Aorta (tissue), 5 donors: ENCODE data around the gene MRC2. TPM values are rescaled to one million over a fixed set of nuclear protein-coding genes. Genes with fewer than 3 reads are reported as not detected.

Experiments used
- ATAC-seq: fragments of 200-7000 bp; cut with Tn5 transposase; one replicate; pipeline ENCODE4 v1.9.1; 2022; ENCODE audit warnings: moderate library complexity; ENCODE audit not compliant: low FRiP score
- DNase-seq, 2 donors: peaks; one replicate each; pipeline ENCODE4 v3.0.0-alpha.2; 2020
- H3K27ac ChIP-seq, 2 donors: one replicate each; pipeline ENCODE4 v1.5.1; 2013; ENCODE audit warnings: low read length in 2 of 2, mild to moderate bottlenecking in 2 of 2, moderate library complexity in 2 of 2, control low read depth in 1 of 2, inconsistent platforms in 1 of 2, low read depth in 1 of 2
- H3K27me3 ChIP-seq, 2 donors: one replicate each; pipeline ENCODE4 v1.6.1; 2013; ENCODE audit warnings: control low read depth in 1 of 2, low read length in 1 of 2, mild to moderate bottlenecking in 1 of 2, moderate library complexity in 1 of 2; ENCODE audit not compliant: insufficient read depth in 2 of 2, control insufficient read depth in 1 of 2
- H3K36me3 ChIP-seq, 2 donors: one replicate each; pipeline ENCODE4 v1.6.1; 2013; ENCODE audit warnings: control low read depth in 1 of 2, low read length in 1 of 2, mild to moderate bottlenecking in 1 of 2; ENCODE audit not compliant: insufficient read depth in 2 of 2, control insufficient read depth in 1 of 2
- H3K4me1 ChIP-seq, 2 donors: one replicate each; pipeline ENCODE4 v1.6.1; 2013; ENCODE audit warnings: low read length in 2 of 2, control low read depth in 1 of 2, mild to moderate bottlenecking in 1 of 2, moderate library complexity in 1 of 2; ENCODE audit not compliant: insufficient read depth in 2 of 2, control insufficient read depth in 1 of 2
- H3K4me3 ChIP-seq, 2 donors: one replicate each; pipeline ENCODE4 v1.5.1; 2013; ENCODE audit warnings: low read length in 2 of 2, control low read depth in 1 of 2, mild to moderate bottlenecking in 1 of 2
- H3K9me3 ChIP-seq: one replicate; pipeline ENCODE4 v1.6.1; 2013; ENCODE audit warnings: mild to moderate bottlenecking, low read length; ENCODE audit not compliant: control insufficient read depth
- WGBS, 2 donors: extraction: QIAGEN DNeasy Blood & Tissue Kit; methylation state at CpG; one replicate each; pipeline ENCODE4 v1.1.7; 2013; 5-methylcytosine and 5-hydroxymethylcytosine counted together
- intact Hi-C, 2 donors: fragments of 100-400 bp; cut with DNase I; formaldehyde crosslinking; loops; one replicate each; pipeline versions ENCODE4 v1.14.2 to v1.15.0; 2022
- polyA plus RNA-seq, 2 donors: library from polyadenylated mRNA; stranded (reverse); fragments of 200-250 nt; gene quantifications; one replicate each; pipeline ENCODE4 v1.2.3, GENCODE V29; 2013
- total RNA-seq, 2 donors: library from RNA; stranded (reverse); fragmentation: NEBNext Ultra II Directional; extraction: Animal tissue kit (Norgen Biotek cat#: 25700); gene quantifications; one replicate each; pipeline ENCODE4 v1.2.1, GENCODE V29; 2021
- donor health status: healthy with polysubstance abuse.
- donor health status: Bipolar disorder and iron deficiency.
- donor health status: DM: no; HTN: no; CAD: no.
- donor health status: DM: no; HTN: no; CAD: no.
- donor health status: DM: yes; HTN: yes; CAD: no.

The MRC2 gene
- total and polyA plus RNA-seq, 4 donors: 15.3 to 232 (median 122) TPM

GRCh38 chr17:62618647-62619416, 8.6 kb upstream of the MRC2 start:
- no peak overlapping the region for H3K27ac ChIP-seq
- no peaks in the 10 kb centered on the region for H3K9me3 ChIP-seq
- intact Hi-C loops: no loop called here
- ATAC-seq (peak; percentile 38), DNase-seq (no peak)
- WGBS, 2 donors: 72 to 83% methylated on average over 17 of the region's 17 CpGs
- no peaks in the 10 kb centered on the region for H3K27me3 ChIP-seq
- no peak overlapping the region for H3K4me3 ChIP-seq
- H3K36me3 ChIP-seq: peaks cover 0 to 2% of the 10 kb centered on the region in 2 donors
- H3K4me1 ChIP-seq: no peaks in the 10 kb centered on the region

GRCh38 chr17:62619417-62620155, 7.9 kb upstream of the MRC2 start:
- Histone ChIP-seq H3K36me3 (peaks cover 0 to 2% of the 10 kb centered on the region in 2 donors), H3K4me3 (no peak overlapping the region), H3K27me3 (no peaks in the 10 kb centered on the region), H3K4me1 (no peaks in the 10 kb centered on the region), H3K9me3 (no peaks in the 10 kb centered on the region), H3K27ac (no peak overlapping the region)
- intact Hi-C loops: no loop called here
- 87 to 89% methylated on average over 10 of the region's 10 CpGs for WGBS, 2 donors
- DNase-seq (no peak), ATAC-seq (peak; percentile 15)

GRCh38 chr17:62621223-62621622, 6.2 kb upstream of the MRC2 start:
- DNase-seq (no peak), ATAC-seq (no peak)
- Histone ChIP-seq H3K27ac (no peak overlapping the region), H3K9me3 (no peaks in the 10 kb centered on the region), H3K36me3 (no peaks in the 10 kb centered on the region), H3K27me3 (no peaks in the 10 kb centered on the region), H3K4me1 (no peaks in the 10 kb centered on the region), H3K4me3 (no peak overlapping the region)
- 93 to 95% methylated on average over 11 of the region's 11 CpGs for WGBS, 2 donors
- intact Hi-C loops: no loop called here

GRCh38 chr17:62625184-62625869, 2.1 kb upstream of the MRC2 start:
- intact Hi-C loops: loop anchor here in 1 of 2 donors (5.0 kb wide), 1 partner anchor 57 kb away; no protein-coding TSS in a partner anchor
- Histone ChIP-seq H3K27ac (no peak overlapping the region), H3K4me1 (no peaks in the 10 kb centered on the region), H3K9me3 (no peaks in the 10 kb centered on the region), H3K27me3 (no peaks in the 10 kb centered on the region), H3K4me3 (no peak overlapping the region), H3K36me3 (no peaks in the 10 kb centered on the region)
- ATAC-seq (no peak), DNase-seq (no peak)
- 91 to 93% methylated on average over 19 of the region's 19 CpGs for WGBS, 2 donors

- no peaks in the 10 kb centered on the region for H3K4me1 ChIP-seq
- H3K4me3 ChIP-seq: no peak overlapping the region
- no peak overlapping the region for H3K27ac ChIP-seq
- no peaks in the 10 kb centered on the region for H3K27me3 ChIP-seq
- H3K9me3 ChIP-seq: no peaks in the 10 kb centered on the region
- intact Hi-C loops: loop anchor here in 1 of 2 donors (5.0 kb wide), 1 partner anchor 56 kb away; no protein-coding TSS in a partner anchor
- 51 to 58% methylated on average over 4 of the region's 4 CpGs for WGBS, 2 donors
- no peaks in the 10 kb centered on the region for H3K36me3 ChIP-seq
- DNase-seq: no peak
- no peak for ATAC-seq
These were observed 1.6 kb upstream of the MRC2 start for GRCh38 chr17:62625870-62626200.

- no peaks in the 10 kb centered on the region for H3K9me3 ChIP-seq
- no peaks in the 10 kb centered on the region for H3K4me1 ChIP-seq
- 1 to 2% methylated on average over 21 of the region's 21 CpGs for WGBS, 2 donors
- H3K4me3 ChIP-seq: peak overlapping the region; percentile 61
- ATAC-seq (peak; percentile 77), DNase-seq (peak; percentile 70 to 80)
- intact Hi-C loops: loop anchor here in 1 of 2 donors (5.0 kb wide), 1 partner anchor 56 kb away; no protein-coding TSS in a partner anchor
- H3K27me3 ChIP-seq: no peaks in the 10 kb centered on the region
- H3K27ac ChIP-seq: peak overlapping the region in 1 of 2 donors; percentile 95
- no peaks in the 10 kb centered on the region for H3K36me3 ChIP-seq
These were observed 701 bp upstream of the MRC2 start for GRCh38 chr17:62626719-62627218.

- no peaks in the 10 kb centered on the region for H3K36me3 ChIP-seq
- intact Hi-C loops: loop anchor here in 1 of 2 donors (2.0 to 5.0 kb wide), 2 partner anchors 25 to 54 kb away; no protein-coding TSS in a partner anchor
- WGBS, 2 donors: 0 to 1% methylated on average over 50 to 61 of the region's 61 CpGs
- ATAC-seq (peak; percentile 51), DNase-seq (peak; percentile 79 to 88)
- no peaks in the 10 kb centered on the region for H3K27me3 ChIP-seq
- H3K4me1 ChIP-seq: no peaks in the 10 kb centered on the region
- H3K4me3 ChIP-seq: peak overlapping the region; percentile 61
- H3K9me3 ChIP-seq: no peaks in the 10 kb centered on the region
- peak overlapping the region; percentile 62 to 95 for H3K27ac ChIP-seq
These were observed 599 bp downstream of the MRC2 start for GRCh38 chr17:62627904-62628633.
